K562 (cell line): ENCODE data around the gene ABHD8. TPM values are rescaled to one million over a fixed set of nuclear protein-coding genes. Genes with fewer than 3 reads are reported as not detected.

Source experiments
- E2F1 ChIP-seq: sonication (generic); formaldehyde crosslinking; IDR thresholded peaks from 2 replicates; pipeline ENCODE4 v1.8.1; 2023; ENCODE audit warnings: mild to moderate bottlenecking, missing genetic modification reagents, moderate library complexity
- ERF ChIP-seq: fragments of 450-650 bp; formaldehyde crosslinking; IDR thresholded peaks from 2 replicates; pipeline ENCODE4 v1.4.0; 2020; ENCODE audit warnings: mild to moderate bottlenecking, mixed read lengths
- HCFC1 ChIP-seq: IDR thresholded peaks from 2 replicates; pipeline ENCODE4 v1.6.1; 2012; ENCODE audit warnings: low read depth, low read length, improper control_type of control experiment
- HMGN3 ChIP-seq: IDR thresholded peaks from 2 replicates; pipeline ENCODE4 v1.6.1; 2011; ENCODE audit warnings: borderline replicate concordance, low read depth, mild to moderate bottlenecking, mixed read lengths, low read length; ENCODE audit not compliant: insufficient read length; ENCODE audit errors: extremely low read depth
- HMGXB4 ChIP-seq: sonication (generic); formaldehyde crosslinking; IDR thresholded peaks from 2 replicates; pipeline ENCODE4 v1.8.1; 2023; ENCODE audit warnings: mild to moderate bottlenecking, missing genetic modification reagents
- MLLT1 ChIP-seq, 2 experiments: fragments of 450-650 bp; IDR thresholded peaks; 2 replicates each; pipeline ENCODE4 v1.6.1; 2016
- PCBP2 ChIP-seq: fragments of 200-400 bp; formaldehyde crosslinking; IDR thresholded peaks from 2 replicates; pipeline ENCODE4 v1.6.1; 2018; ENCODE audit warnings: low read length, low read depth, mild to moderate bottlenecking, moderate library complexity; ENCODE audit not compliant: poor library complexity, severe bottlenecking
- PRDM10 ChIP-seq: fragments of 450-650 bp; IDR thresholded peaks from 2 replicates; pipeline ENCODE4 v1.6.1; 2018; ENCODE audit not compliant: partially characterized antibody
- RBFOX2 ChIP-seq: fragments of 200-400 bp; formaldehyde crosslinking; IDR thresholded peaks from 2 replicates; pipeline ENCODE4 v1.6.1; 2017; ENCODE audit warnings: low read depth, mild to moderate bottlenecking, low read length, moderate library complexity
- SMAD4 ChIP-seq: fragments of 250-450 bp; sonication (Bioruptor Pico); conservative IDR thresholded peaks from 2 replicates; pipeline ENCODE4 v1.8.0; 2021; ENCODE audit warnings: inconsistent platforms, mild to moderate bottlenecking, moderate library complexity
- SP2 ChIP-seq: IDR thresholded peaks from 2 replicates; pipeline ENCODE4 v1.6.1; 2011; ENCODE audit warnings: mild to moderate bottlenecking, low read depth, low read length, moderate library complexity; ENCODE audit not compliant: poor library complexity, severe bottlenecking; ENCODE audit errors: extremely low read depth
- U2AF1 ChIP-seq: fragments of 200-400 bp; formaldehyde crosslinking; optimal IDR thresholded peaks from 2 replicates; pipeline ENCODE3; 2017; ENCODE audit warnings: mild to moderate bottlenecking, low read depth, low read length, moderate library complexity
- ZBTB7A ChIP-seq: IDR thresholded peaks from 2 replicates; pipeline ENCODE4 v1.6.1; 2011; ENCODE audit warnings: low read depth, mild to moderate bottlenecking, low read length, moderate library complexity, borderline replicate concordance; ENCODE audit not compliant: control insufficient read depth
- polyA plus RNA-seq, 8 experiments: library from polyadenylated mRNA; depleted of rRNA in 4 of 8; stranded (reverse) in 5 of 8; unstranded in 3 of 8; fragments of >200 nt; fragmentation: Nextera tagmentation in 2 of 8; fragmentation: Illumina TruSeq in 1 of 8; extraction: Ambion mirVana in 2 of 8; extraction: Trizol in 1 of 8; gene quantifications; 2 replicates each; pipeline versions ENCODE4 v1.2.1 to v1.2.3, GENCODE V29; 2011 to 2014; ENCODE audit warnings: inconsistent platforms in 1 of 8, missing spikeins in 1 of 8
- total RNA-seq, 7 experiments: library from RNA; depleted of rRNA in 6 of 7; stranded (reverse); fragments of >200 nt in 6 of 7; fragmentation: Illumina TruSeq in 2 of 7; extraction: Trizol in 2 of 7; gene quantifications; 2 replicates each; pipeline versions ENCODE4 v1.2.1 to v1.2.3, GENCODE V29; 2011 to 2021; ENCODE audit warnings: low replicate concordance in 1 of 7

Gene ABHD8
- total and polyA plus RNA-seq, 9 of the 15 experiments (the other 6 are each of a cell fraction or from before 2014, with no cell fraction given): 0.04 to 6.6 (median 2.0) TPM; not detected in 1

GRCh38 chr19:17303167-17303939, at the start of gene ABHD8 (continued):
- TF ChIP-seq SP2 (peak; percentile 87), ZBTB7A (peak; percentile 91), SMAD4 (CRISPR knock-in tag) (peak; percentile 53; the same call in 1 of the 2 replicates), HCFC1 (peak; percentile 49; the same call in 1 of the 2 replicates), ERF (CRISPR knock-in tag) (no peak), HMGXB4 (peak; percentile 71; the same call in 1 of the 2 replicates), E2F1 (peak; percentile 79; the same call in 1 of the 2 replicates), HMGN3 (peak; percentile 68), PCBP2 (no peak), PRDM10 (peak; percentile 82), MLLT1 (IDR thresholded peaks at IDR 0.05) (0 out of 4 replicates have a peak, but pooled peaks of 1 of the 2 experiments have one; percentile 36), RBFOX2 (peak; percentile 80), U2AF1 (peak; percentile 51)
